ENCODE results near the gene SND1.

Gene SND1

GRCh38 chr7:127907110-127908040 is 255.4 kb downstream of the SND1 start:
- no peak for DNase-seq (ENCODE audit: low spot score)

GRCh38 chr7:127908430-127909258 is 256.6 kb downstream of the SND1 start:
- no peak for DNase-seq (ENCODE audit: low spot score)

- no peak for DNase-seq (ENCODE audit: low spot score)
Measured at GRCh38 chr7:127909424-127910152, 257.6 kb downstream of the SND1 start.

GRCh38 chr7:127910670-127911069 is 258.7 kb downstream of the SND1 start:
- DNase-seq (ENCODE audit: low spot score), result no peak

- DNase-seq (ENCODE audit: low spot score), result no peak
Measured at GRCh38 chr7:127911968-127912511, 260.0 kb downstream of the SND1 start.

GRCh38 chr7:127912901-127913300 is 260.9 kb downstream of the SND1 start:
- DNase-seq (ENCODE audit: low spot score), result no peak

GRCh38 chr7:127913686-127914085 is 261.7 kb downstream of the SND1 start:
- no peak for DNase-seq (ENCODE audit: low spot score)

GRCh38 chr7:127914693-127915092 is 262.7 kb downstream of the SND1 start:
- no peak for DNase-seq (ENCODE audit: low spot score)

GRCh38 chr7:127916735-127917134 is 264.7 kb downstream of the SND1 start:
- DNase-seq (ENCODE audit: low spot score), result no peak

GRCh38 chr7:127918130-127918529 is 266.1 kb downstream of the SND1 start:
- no peak for DNase-seq (ENCODE audit: low spot score)

- peak; percentile 62 for DNase-seq (ENCODE audit: low spot score)
Measured at GRCh38 chr7:127920787-127921438, 268.9 kb downstream of the SND1 start.

- DNase-seq (ENCODE audit: low spot score), result peak; percentile 31
Measured at GRCh38 chr7:127922656-127923055, 270.7 kb downstream of the SND1 start.

GRCh38 chr7:127924874-127925273 is 272.9 kb downstream of the SND1 start:
- no peak for DNase-seq (ENCODE audit: low spot score)

GRCh38 chr7:127927348-127927696 is 275.3 kb downstream of the SND1 start:
- no peak for DNase-seq (ENCODE audit: low spot score)

GRCh38 chr7:127928222-127928621 is 276.2 kb downstream of the SND1 start:
- no peak for DNase-seq (ENCODE audit: low spot score)

GRCh38 chr7:127928852-127929251 is 276.9 kb downstream of the SND1 start:
- no peak for DNase-seq (ENCODE audit: low spot score)

- DNase-seq (ENCODE audit: low spot score), result no peak
Measured at GRCh38 chr7:127930341-127931328, 278.6 kb downstream of the SND1 start.

GRCh38 chr7:127932076-127932475 is 280.1 kb downstream of the SND1 start:
- no peak for DNase-seq (ENCODE audit: low spot score)

- DNase-seq (ENCODE audit: low spot score), result no peak
Measured at GRCh38 chr7:127932496-127932895, 280.5 kb downstream of the SND1 start.

- DNase-seq (ENCODE audit: low spot score), result no peak
Measured at GRCh38 chr7:127933146-127933545, 281.2 kb downstream of the SND1 start.
